ENCODE measurements around the gene COPE.
"Not testable (repeated sequence)": the region's sequence is repeated elsewhere in the genome, so short reads cannot be mapped to it uniquely, and the experiment has no call there.

COPE gene

DNA sequence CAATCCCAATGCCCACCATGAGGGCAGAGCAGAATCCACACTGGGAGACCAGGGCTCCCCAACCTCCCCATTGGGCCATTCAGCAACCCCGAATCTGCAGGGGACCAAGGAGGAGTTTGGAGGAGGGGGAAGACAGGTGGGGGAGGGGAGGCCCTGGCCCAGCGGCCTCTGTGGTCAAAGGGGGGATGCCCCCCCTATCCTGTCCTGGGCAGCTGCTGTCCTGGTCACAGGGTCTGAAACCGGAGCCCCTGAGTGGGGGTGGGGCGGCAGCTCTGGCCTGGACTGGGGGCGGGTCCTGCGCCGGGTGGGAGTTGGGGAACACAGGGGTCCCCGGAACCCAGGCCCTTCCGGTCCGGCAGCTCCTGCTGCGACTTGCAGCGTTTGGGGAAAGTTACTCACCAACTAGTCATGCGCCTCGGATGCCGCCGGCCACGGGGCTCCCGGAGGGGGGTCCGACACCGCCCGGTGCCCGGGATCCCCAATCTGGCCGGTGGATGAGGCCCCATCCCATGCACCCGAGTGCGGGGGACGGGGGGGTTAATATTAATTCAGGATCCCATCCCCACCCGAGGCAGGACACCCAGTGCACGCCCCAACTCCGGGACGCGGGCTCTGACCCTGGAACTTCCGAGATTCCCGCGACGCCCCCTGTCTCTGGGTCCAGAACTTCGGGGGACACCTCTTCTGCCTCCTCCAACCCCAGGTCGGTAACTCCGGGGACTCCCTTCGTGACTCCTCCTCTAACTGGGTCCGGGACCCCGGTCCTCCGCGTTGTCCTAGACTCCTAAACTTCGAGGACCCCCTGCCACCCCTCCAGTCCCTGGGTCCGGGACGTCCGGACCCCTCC lies 21.0 kb upstream of the COPE start:
- DNase-seq: no peak

GRCh38 chr19:18939163-18939562 lies 20.0 kb upstream of the COPE start:
- DNase-seq: no peak

GRCh38 chr19:18933297-18933696 lies 14.1 kb upstream of the COPE start:
- DNase-seq: no peak

DNA sequence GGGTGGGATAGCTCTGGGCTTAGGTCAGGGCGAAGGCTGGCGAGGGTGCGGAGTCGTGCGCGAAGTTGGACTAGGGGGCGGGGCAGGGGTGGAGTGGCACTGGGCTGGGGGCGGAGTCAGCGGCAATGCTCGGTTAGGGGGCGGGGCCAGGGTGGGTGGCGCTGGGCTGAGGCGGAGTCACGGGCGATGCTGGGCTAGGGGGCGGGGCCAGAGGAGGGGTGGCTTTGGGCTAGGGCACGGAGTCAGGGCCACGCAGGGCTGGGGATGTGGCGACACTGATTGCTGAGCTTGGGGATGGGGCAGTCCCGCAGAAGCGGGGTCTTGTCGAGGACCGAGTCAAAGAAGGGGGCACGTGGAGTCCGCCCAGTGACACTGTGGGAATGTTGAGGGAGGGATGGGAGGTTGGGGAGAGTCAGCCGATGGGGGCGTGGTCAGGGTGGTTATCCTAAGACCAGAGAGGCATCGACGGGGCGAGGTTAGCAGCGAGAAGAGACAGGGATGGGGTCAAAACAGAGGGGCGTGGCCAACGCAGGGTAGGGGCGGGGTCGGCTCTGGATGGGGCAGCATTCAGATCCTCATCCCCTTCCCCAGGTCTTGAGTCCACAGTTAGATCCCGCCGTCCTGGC lies 13.1 kb upstream of the COPE start:
- no peak for DNase-seq

DNA sequence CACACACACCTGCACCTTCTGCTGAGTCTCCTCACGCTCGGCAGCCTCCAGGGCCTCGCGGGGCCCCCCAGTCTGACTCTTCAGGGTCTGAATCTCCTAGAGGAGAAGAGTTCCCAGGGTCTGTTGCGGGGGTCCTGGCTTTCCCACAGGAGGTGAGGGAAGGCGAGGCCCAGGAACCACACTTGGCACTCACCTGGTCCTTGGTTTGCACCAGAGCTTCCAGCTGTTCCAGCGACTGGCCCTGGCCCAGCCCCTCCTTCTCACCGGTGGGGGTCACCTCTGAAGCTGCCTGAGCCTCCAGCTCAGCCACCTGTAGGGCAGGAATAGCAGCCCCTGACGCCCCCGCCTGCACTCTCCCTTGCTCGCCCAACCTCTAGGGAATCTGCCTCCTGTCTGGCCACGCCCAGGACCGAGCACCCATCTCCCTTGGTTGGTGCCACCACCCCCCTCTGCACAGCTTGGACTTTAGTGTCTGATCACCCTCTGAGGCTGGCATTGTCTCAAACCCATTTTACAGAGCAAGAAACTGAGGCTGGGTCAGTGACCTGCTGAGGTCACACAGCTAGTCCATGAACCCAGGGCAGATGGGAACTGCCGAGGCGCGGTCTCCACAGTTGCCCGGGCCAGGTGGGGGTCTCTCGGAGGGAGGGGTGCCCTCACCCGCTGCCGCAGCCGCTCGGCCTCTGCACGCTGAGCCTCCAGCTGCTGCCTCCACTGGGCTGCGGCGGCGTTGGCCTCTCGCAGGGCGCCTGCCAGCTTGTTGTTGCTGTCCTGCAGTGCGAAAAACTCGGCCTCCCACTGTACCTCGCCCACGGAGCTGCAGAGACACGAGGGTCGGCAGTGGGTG lies 12.4 kb upstream of the COPE start:
- DNase-seq: no peak

- DNase-seq: no peak
Observed at GRCh38 chr19:18929311-18929710, 10.1 kb upstream of the COPE start.

DNA sequence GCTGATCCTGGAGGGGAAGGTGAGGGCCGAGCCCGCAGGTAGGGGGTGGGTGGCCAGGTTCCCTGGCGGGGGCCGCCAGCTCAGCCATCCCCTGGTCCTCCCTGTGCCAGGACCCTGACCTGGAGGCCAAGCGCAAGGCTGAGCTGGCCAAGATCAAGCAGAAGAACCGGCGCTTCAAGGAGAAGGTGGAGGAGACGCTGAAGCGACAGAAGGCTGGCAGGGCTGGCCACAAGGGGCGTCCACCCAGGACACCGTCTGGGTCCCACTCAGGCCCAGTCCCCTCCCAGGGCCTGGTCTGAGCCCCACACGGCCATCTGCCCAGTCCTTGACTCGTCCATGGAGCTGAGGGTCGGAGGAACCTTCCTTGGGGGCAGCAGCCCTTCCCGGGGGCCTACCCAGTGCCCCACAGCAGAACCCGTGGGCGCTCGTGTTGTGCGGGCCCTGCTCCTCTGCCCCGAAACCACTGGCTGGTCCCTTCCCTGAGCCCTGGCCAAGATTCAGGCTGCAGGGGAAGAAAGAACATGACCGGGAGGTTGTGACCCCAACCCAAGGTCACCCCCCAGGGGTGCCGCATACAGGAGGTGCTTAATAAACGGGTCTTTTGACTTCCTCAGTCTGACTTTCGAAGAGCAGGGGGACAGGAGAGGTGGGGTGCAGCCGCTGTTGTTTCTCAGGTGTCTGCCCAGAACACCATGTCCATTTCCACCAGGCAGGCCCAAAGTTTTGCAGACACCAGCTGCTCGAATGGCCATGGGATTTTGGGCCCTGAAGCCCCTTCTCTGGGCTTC lies 9.0 kb upstream of the COPE start:
- DNase-seq: no peak

DNA sequence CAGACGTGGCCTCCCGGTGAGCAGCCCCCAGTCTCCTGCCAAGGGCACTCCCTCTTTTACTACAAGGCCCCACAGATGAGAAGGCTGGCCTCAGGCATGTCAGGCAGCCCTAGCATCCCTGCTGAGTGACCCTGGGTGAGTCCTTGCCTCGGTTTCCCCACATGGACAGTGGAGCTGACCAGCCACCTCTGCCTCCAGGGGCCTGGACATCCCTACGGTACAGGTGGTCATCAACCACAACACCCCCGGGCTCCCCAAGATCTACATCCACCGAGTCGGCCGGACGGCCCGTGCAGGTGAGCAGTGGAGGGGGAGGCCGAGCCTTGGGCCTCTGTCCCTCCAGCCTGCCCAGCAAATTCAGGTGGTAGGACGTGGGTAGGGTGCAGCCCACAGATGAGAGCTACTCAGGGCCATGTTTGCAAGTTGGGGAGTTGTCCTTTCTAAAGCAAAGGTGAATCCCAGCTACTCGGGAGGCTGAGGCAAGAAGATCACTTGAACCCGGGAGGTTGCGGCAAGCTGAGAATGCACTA lies 5.6 kb upstream of the COPE start:
- DNase-seq: no peak

GRCh38 chr19:18922228-18922985 lies 3.2 kb upstream of the COPE start:
- DNase-seq: no peak

DNA sequence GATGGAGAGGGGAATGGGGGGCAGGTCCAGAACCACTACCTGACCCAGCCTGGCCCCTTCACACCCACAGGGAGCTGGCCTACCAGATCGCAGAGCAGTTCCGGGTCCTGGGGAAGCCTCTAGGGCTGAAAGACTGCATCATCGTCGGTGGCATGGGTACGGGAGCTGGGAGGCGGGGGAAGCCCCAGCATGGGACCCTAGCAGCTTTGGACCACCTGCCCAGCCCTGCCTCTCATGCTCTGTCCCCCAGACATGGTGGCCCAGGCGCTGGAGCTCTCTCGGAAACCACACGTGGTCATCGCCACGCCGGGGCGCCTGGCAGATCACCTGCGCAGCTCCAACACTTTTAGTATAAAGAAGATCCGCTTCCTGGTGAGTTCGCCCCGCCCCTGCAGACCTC lies 2.4 kb upstream of the COPE start:
- DNase-seq: no peak

DNA sequence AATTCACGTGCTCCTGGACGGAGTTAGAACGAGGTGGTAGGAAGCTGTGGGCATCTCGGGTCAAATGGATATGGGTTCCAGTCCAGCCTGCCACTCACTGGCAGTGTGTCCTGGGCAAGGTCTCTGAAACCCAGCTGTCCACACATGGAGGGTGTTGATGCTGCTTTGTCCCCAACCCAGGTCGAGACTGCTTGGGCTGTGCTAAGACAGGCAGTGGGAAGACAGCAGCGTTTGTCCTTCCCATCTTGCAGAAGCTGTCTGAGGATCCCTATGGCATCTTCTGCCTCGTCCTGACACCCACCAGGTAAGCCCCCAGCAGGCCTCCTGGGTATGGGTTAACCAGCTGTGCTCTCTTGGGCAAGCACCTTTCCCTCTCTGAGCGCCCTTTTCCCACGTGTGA lies 1.2 kb upstream of the COPE start:
- no peak for DNase-seq

DNA sequence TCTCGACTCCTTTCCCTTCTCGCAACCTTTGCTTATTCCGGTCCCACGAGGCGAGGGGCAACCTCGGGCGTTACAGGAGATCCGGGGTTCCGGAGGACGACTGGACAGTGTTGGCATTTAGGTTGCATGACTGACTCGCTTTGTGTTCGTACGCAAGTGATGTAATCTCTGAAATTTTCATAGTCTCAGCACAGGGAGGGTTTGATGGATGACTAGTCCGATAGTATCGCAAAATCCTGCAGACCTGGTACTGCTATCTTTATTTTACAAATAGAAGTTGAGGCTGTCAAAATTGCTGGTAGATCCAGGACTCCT lies 670 bp upstream of the COPE start:
- no peak for DNase-seq

GRCh38 chr19:18917593-18917992 lies 1.6 kb downstream of the COPE start:
- not testable (repeated sequence) for DNase-seq

GRCh38 chr19:18915639-18916038 lies 3.5 kb downstream of the COPE start:
- DNase-seq: no peak

DNA sequence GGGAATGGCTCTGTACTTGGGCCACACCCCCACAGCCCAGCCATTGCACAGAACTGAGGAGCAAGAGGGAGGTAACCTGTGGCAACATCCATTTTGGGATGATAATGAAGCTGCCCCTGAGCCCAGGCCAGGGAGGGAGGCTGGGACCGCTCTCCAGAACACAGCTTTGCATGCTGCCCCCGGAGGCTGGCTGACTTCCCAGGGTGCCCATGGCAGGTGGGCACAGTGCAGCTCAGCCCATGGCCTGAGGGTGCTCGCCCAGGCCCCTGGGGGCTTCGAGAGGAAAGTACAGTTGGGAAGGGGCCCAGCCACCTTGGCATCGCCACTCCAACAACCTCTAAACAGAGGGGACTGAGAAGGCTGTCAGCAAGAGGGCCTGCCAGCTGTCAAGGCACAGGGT lies 5.7 kb downstream of the COPE start:
- no peak for DNase-seq

DNA sequence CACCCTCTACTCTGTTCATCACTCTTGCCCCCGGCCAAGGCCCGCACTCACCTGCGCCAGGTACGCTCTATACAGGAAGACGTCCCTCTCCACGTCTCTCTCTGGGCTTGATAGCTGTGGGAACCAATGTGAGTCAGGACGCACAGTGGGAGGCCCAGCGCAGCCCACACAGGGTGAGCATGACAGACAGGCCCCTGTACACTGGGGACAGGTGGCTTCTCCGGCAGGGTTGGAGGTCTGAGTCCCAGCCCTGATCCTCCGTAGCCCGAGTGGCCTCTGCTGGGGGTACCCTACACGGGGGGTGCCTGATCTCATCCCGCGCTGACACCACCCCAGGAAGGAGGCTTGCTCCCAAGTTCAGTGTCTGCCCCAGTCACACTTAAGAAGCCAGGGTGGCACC lies 6.3 kb downstream of the COPE start:
- no peak for DNase-seq

- no peak for DNase-seq
Observed at GRCh38 chr19:18910801-18911436, 8.3 kb downstream of the COPE start.

DNA sequence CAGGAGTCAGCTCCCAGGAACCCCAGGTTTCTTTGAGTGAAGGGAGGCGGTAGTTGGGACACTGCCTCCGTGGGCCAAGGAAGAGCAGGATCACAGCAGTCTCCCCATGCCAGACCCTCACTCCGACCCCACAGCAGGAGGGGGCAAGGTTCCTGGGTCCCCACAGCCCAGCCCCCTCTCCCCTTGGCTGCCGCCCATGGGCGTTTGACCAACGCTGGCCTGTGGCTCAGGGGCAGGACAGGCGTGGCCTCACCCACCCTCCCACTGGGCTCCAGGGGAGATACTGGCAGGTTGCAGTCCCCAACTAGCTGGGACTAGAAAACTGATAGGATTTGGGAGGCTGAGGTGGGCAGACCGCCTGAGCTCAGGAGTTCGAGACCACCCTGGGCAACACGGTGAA lies 9.2 kb downstream of the COPE start:
- DNase-seq: no peak

GRCh38 chr19:18908917-18909619 lies 10.1 kb downstream of the COPE start:
- no peak for DNase-seq

GRCh38 chr19:18906605-18907519 lies 12.3 kb downstream of the COPE start:
- no peak for DNase-seq
